GM21786 (cell line): ENCODE measurements around the gene CD96.
A peak's percentile ranks its signal among the peaks of the same experiment; 100 is the strongest.
"Not testable (repeated sequence)": the region's sequence is repeated elsewhere in the genome, so short reads cannot be mapped to it uniquely, and the experiment has no call there.

Experiments
- ATAC-seq: cut with Tn5 transposase; IDR thresholded peaks from one replicate; pipeline ENCODE4 v1.9.1; 2021; ENCODE audit not compliant: unreplicated experiment

Gene CD96

GRCh38 chr3:111617912-111618601, 76.1 kb downstream of the CD96 start:
- no peak for ATAC-seq

- ATAC-seq: no peak
These were observed 76.9 kb downstream of the CD96 start for GRCh38 chr3:111618945-111619344.

- no peak for ATAC-seq
These were observed 77.8 kb downstream of the CD96 start for GRCh38 chr3:111619833-111620232.

- ATAC-seq: no peak
These were observed 79.5 kb downstream of the CD96 start for GRCh38 chr3:111621535-111621934.

- ATAC-seq: no peak
These were observed 85.1 kb downstream of the CD96 start for GRCh38 chr3:111627092-111627491.

GRCh38 chr3:111629018-111629417, 87.0 kb downstream of the CD96 start:
- not testable (repeated sequence) for ATAC-seq

GRCh38 chr3:111630638-111631037, 88.6 kb downstream of the CD96 start:
- ATAC-seq: not testable (repeated sequence)

GRCh38 chr3:111635403-111635802, 93.4 kb downstream of the CD96 start:
- no peak for ATAC-seq

- no peak for ATAC-seq
These were observed 94.4 kb downstream of the CD96 start for GRCh38 chr3:111636366-111636885.

- ATAC-seq: no peak
These were observed 97.3 kb downstream of the CD96 start for GRCh38 chr3:111639316-111639715.

- no peak for ATAC-seq
These were observed 107.1 kb downstream of the CD96 start for GRCh38 chr3:111648991-111649579.

GRCh38 chr3:111650378-111651275, 108.6 kb downstream of the CD96 start:
- no peak for ATAC-seq

GRCh38 chr3:111652492-111653180, 110.6 kb downstream of the CD96 start:
- no peak for ATAC-seq

- ATAC-seq: no peak
These were observed 111.8 kb downstream of the CD96 start for GRCh38 chr3:111653766-111654165.

GRCh38 chr3:111662012-111662411, 120.0 kb downstream of the CD96 start:
- no peak for ATAC-seq

GRCh38 chr3:111662907-111663306, 120.9 kb downstream of the CD96 start:
- no peak for ATAC-seq

GRCh38 chr3:111666041-111666735, 124.2 kb downstream of the CD96 start:
- ATAC-seq: no peak

- ATAC-seq: no peak
These were observed 125.2 kb downstream of the CD96 start for GRCh38 chr3:111667170-111667569.

- peak; percentile 98 for ATAC-seq
These were observed 125.7 kb downstream of the CD96 start for GRCh38 chr3:111667621-111668239.

- ATAC-seq: no peak
These were observed 126.3 kb downstream of the CD96 start for GRCh38 chr3:111668326-111668725.
